Lower leg skin (tissue), 4 donors: ENCODE data around the gene WWOX. TPM values are rescaled to one million over a fixed set of nuclear protein-coding genes. Genes with fewer than 3 reads are reported as not detected.

Source experiments
- DNase-seq, 2 donors: peaks; one replicate each; pipeline ENCODE4 v3.0.0-alpha.2; 2019; ENCODE audit warnings: low spot score in 2 of 2
- H3K4me3 ChIP-seq: fragments of 200-600 bp; sonication (generic); 2 replicates; pipeline ENCODE4 v1.5.1; 2017; ENCODE audit warnings: mild to moderate bottlenecking, low read depth; ENCODE audit not compliant: poor library complexity, severe bottlenecking
- CTCF ChIP-seq, 3 donors: fragments of 450-650 bp; IDR thresholded peaks; one replicate each; pipeline ENCODE4 v1.5.1; 2016; ENCODE audit warnings: antibody characterized with exemption in 3 of 3, mild to moderate bottlenecking in 3 of 3, moderate library complexity in 2 of 3
- POLR2A ChIP-seq, 2 donors: fragments of 450-650 bp; IDR thresholded peaks; one replicate each; pipeline ENCODE4 v1.6.1; 2016 to 2017; ENCODE audit warnings: antibody characterized with exemption in 2 of 2, mild to moderate bottlenecking in 1 of 2, moderate library complexity in 1 of 2
- WGBS, 2 donors: methylation state at CpG; one replicate each; pipeline ENCODE4 v1.1.5; 2018; 5-methylcytosine and 5-hydroxymethylcytosine counted together
- intact Hi-C: fragments of 100-400 bp; cut with DNase I; formaldehyde crosslinking; loops from one replicate; pipeline ENCODE4 v1.15.0; 2023; ENCODE audit warnings: low total_unique reads
- total RNA-seq, 4 donors: library from RNA; depleted of rRNA; stranded (reverse); fragments of >200 nt; gene quantifications; one replicate each; pipeline ENCODE4 v1.1.0, GENCODE V29; 2016

The WWOX gene
- total RNA-seq, 4 donors from 2014 or later, result 21.0 to 82.7 (median 36.1) TPM

GRCh38 chr16:78852081-78852635 is 752.7 kb downstream of the WWOX start:
- no peak overlapping the region for H3K4me3 ChIP-seq
- intact Hi-C loops, result no loop called here
- TF ChIP-seq POLR2A (IDR thresholded peaks at IDR 0.05), result no peak
- TF ChIP-seq CTCF (IDR thresholded peaks at IDR 0.05), result no peak
- DNase-seq, result no peak
- WGBS, 2 donors, result 98 to 99% methylated on average over 4 of the region's 4 CpGs

GRCh38 chr16:78862022-78862421 is 762.6 kb downstream of the WWOX start:
- TF ChIP-seq CTCF (IDR thresholded peaks at IDR 0.05), result no peak
- TF ChIP-seq POLR2A (IDR thresholded peaks at IDR 0.05), result no peak
- 88 to 94% methylated on average over 2 of the region's 2 CpGs for WGBS, 2 donors
- no peak for DNase-seq
- no peak overlapping the region for H3K4me3 ChIP-seq
- intact Hi-C loops, result no loop called here

GRCh38 chr16:78866521-78866920 is 767.1 kb downstream of the WWOX start:
- intact Hi-C loops, result no loop called here
- no peak for DNase-seq
- WGBS, 2 donors, result 39 to 53% methylated on average over 6 of the region's 6 CpGs
- H3K4me3 ChIP-seq, result no peak overlapping the region
- no peak for TF ChIP-seq CTCF (IDR thresholded peaks at IDR 0.05)
- TF ChIP-seq POLR2A (IDR thresholded peaks at IDR 0.05), result no peak

- 83 to 93% methylated on average over 7 of the region's 7 CpGs for WGBS, 2 donors
- TF ChIP-seq POLR2A (IDR thresholded peaks at IDR 0.05), result no peak
- DNase-seq, result no peak
- intact Hi-C loops, result no loop called here
- H3K4me3 ChIP-seq, result no peak overlapping the region
These were observed 770.0 kb downstream of the WWOX start for GRCh38 chr16:78869492-78869891.

- intact Hi-C loops, result no loop called here
- 94 to 98% methylated on average over 4 of the region's 4 CpGs for WGBS, 2 donors
- no peak for TF ChIP-seq POLR2A (IDR thresholded peaks at IDR 0.05)
- no peak for TF ChIP-seq CTCF (IDR thresholded peaks at IDR 0.05)
- no peak for DNase-seq
- no peak overlapping the region for H3K4me3 ChIP-seq
These were observed 771.8 kb downstream of the WWOX start for GRCh38 chr16:78871241-78871640.

GRCh38 chr16:78876671-78877070 is 777.2 kb downstream of the WWOX start:
- 91 to 95% methylated on average over 2 of the region's 2 CpGs for WGBS, 2 donors
- DNase-seq, result no peak
- TF ChIP-seq POLR2A (IDR thresholded peaks at IDR 0.05) (no peak), CTCF (IDR thresholded peaks at IDR 0.05) (no peak)

More at GRCh38 chr16:78876671-78877070, 777.2 kb downstream of the WWOX start:
- no peak overlapping the region for H3K4me3 ChIP-seq
- intact Hi-C loops, result no loop called here
